Measurements from ENCODE around the gene FEZF2. TPM values are rescaled to one million over a fixed set of nuclear protein-coding genes. Genes with fewer than 3 reads are reported as not detected.

Gene FEZF2
- total and polyA plus RNA-seq, 12 donors: not detected

DNA sequence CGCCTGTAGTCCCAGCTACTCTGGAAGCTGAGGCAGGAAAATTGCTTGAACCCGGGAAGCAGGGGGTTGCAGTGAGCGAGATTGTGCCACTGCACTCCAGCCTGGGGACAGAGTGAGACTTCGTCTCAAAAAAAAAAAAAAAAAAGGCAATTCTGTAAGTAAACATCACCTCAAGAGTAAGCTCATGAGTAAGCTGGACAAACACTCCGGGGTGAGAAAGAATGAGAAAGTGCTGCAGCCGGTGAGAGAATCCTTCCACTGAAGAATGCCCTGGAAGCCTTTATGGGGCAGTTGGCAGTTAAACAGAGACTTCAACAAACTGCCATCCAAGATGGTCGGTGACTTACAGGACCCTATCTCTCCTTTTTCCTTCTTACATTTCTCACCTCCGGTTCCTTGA lies 47.5 kb downstream of the FEZF2 start:
- no peaks in the 10 kb centered on the region for H3K27me3 ChIP-seq
- no peak overlapping the region for H3K4me3 ChIP-seq
- TF ChIP-seq, protein P1, sequence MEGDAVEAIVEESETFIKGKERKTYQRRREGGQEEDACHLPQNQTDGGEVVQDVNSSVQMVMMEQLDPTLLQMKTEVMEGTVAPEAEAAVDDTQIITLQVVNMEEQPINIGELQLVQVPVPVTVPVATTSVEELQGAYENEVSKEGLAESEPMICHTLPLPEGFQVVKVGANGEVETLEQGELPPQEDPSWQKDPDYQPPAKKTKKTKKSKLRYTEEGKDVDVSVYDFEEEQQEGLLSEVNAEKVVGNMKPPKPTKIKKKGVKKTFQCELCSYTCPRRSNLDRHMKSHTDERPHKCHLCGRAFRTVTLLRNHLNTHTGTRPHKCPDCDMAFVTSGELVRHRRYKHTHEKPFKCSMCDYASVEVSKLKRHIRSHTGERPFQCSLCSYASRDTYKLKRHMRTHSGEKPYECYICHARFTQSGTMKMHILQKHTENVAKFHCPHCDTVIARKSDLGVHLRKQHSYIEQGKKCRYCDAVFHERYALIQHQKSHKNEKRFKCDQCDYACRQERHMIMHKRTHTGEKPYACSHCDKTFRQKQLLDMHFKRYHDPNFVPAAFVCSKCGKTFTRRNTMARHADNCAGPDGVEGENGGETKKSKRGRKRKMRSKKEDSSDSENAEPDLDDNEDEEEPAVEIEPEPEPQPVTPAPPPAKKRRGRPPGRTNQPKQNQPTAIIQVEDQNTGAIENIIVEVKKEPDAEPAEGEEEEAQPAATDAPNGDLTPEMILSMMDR (IDR thresholded peaks at IDR 0.05): no peak
- intact Hi-C loops (cut with DNase I): loop anchor here in 1 of 10 donors (10.0 kb wide), 1 partner anchor 909 kb away; no protein-coding TSS in a partner anchor
- H3K27ac ChIP-seq: no peak overlapping the region
- no peak for DNase-seq
- WGBS, 2 donors: 94 to 95% methylated on average over 8 of the region's 8 CpGs
- no peaks in the 10 kb centered on the region for H3K4me1 ChIP-seq
- H3K36me3 ChIP-seq: peaks cover 0 to 59% (median 0%) of the 10 kb centered on the region in 9 donors
- H3K9me3 ChIP-seq: no peaks in the 10 kb centered on the region
- no peak for ATAC-seq

DNA sequence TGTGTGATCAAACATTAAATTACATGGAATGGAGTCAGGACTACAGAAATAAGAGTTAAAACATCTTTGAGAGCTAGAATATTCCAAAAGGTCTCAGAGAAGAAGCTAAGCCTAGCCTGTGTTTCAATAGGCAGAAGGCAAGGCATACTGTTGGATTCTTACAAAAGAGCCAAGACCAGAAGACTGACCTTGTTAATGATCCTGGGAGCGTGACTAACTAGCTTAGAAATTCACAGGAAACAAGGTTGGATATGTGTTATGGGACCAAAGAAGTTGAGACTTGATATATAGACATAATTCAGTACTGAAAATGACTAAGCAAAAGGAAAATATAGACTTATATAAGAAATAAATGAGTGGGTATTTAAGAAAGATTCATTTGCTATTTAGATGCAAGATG lies 50.1 kb downstream of the FEZF2 start:
- Histone ChIP-seq H3K36me3 (peaks cover 0 to 59% (median 0%) of the 10 kb centered on the region in 9 donors), H3K4me1 (peaks cover 0 to 11% (median 4%) of the 10 kb centered on the region in 9 donors), H3K9me3 (peaks cover 0 to 5% (median 0%) of the 10 kb centered on the region in 11 donors), H3K27ac (no peak overlapping the region), H3K27me3 (peaks cover 0 to 10% (median 0%) of the 10 kb centered on the region in 7 donors), H3K4me3 (no peak overlapping the region)
- intact Hi-C loops (cut with DNase I): loop anchor here in 1 of 10 donors (10.0 kb wide), 1 partner anchor 912 kb away; no protein-coding TSS in a partner anchor
- DNase-seq (no peak), ATAC-seq (no peak)
- 96 to 98% methylated on average over 1 of the region's 1 CpG for WGBS, 2 donors
- TF ChIP-seq, protein P1 (IDR thresholded peaks at IDR 0.05): no peak

Measured in heart right ventricle (tissue), 16 donors.